HCEC 1CT (cell line): ENCODE measurements around the gene SLC12A8.

Experiments used
- DNase-seq: peaks from one replicate; pipeline ENCODE4 v3.0.0-alpha.2; 2017

The SLC12A8 gene

GRCh38 chr3:125136966-125137357 lies 75.6 kb downstream of the SLC12A8 start:
- no peak for DNase-seq

- DNase-seq, result no peak
Observed at GRCh38 chr3:125136515-125136914, 76.0 kb downstream of the SLC12A8 start.

GRCh38 chr3:125134952-125135351 lies 77.6 kb downstream of the SLC12A8 start:
- no peak for DNase-seq

- DNase-seq, result no peak
Observed at GRCh38 chr3:125132815-125133214, 79.7 kb downstream of the SLC12A8 start.

- DNase-seq, result peak; percentile 100
Observed at GRCh38 chr3:125129512-125129997, 83.0 kb downstream of the SLC12A8 start.

GRCh38 chr3:125128861-125129501 lies 83.6 kb downstream of the SLC12A8 start:
- DNase-seq, result peak; percentile 92

- DNase-seq, result no peak
Observed at GRCh38 chr3:125126323-125126722, 86.2 kb downstream of the SLC12A8 start.

- peak; percentile 94 for DNase-seq
Observed at GRCh38 chr3:125125821-125126245, 86.7 kb downstream of the SLC12A8 start.

- peak; percentile 44 for DNase-seq
Observed at GRCh38 chr3:125123451-125124305, 88.9 kb downstream of the SLC12A8 start.

- DNase-seq, result no peak
Observed at GRCh38 chr3:125121246-125122010, 91.1 kb downstream of the SLC12A8 start.

GRCh38 chr3:125120379-125121122 lies 92.0 kb downstream of the SLC12A8 start:
- DNase-seq, result no peak

- DNase-seq, result peak; percentile 42
Observed at GRCh38 chr3:125119752-125120378, 92.7 kb downstream of the SLC12A8 start.

GRCh38 chr3:125118600-125118999 lies 93.9 kb downstream of the SLC12A8 start:
- DNase-seq, result no peak

- DNase-seq, result no peak
Observed at GRCh38 chr3:125117631-125118191, 94.8 kb downstream of the SLC12A8 start.

- peak; percentile 36 for DNase-seq
Observed at GRCh38 chr3:125116311-125117080, 96.1 kb downstream of the SLC12A8 start.

GRCh38 chr3:125115640-125116039 lies 96.9 kb downstream of the SLC12A8 start:
- no peak for DNase-seq

GRCh38 chr3:125112981-125113380 lies 99.6 kb downstream of the SLC12A8 start:
- no peak for DNase-seq

- no peak for DNase-seq
Observed at GRCh38 chr3:125110876-125111480, 101.6 kb downstream of the SLC12A8 start.

- peak; percentile 96 for DNase-seq
Observed at GRCh38 chr3:125110016-125110875, 102.3 kb downstream of the SLC12A8 start.
